ENCODE measurements around the gene PNKD. TPM values are rescaled to one million over a fixed set of nuclear protein-coding genes. Genes with fewer than 3 reads are reported as not detected.

The PNKD gene
- total and polyA plus RNA-seq, 10 of the 15 experiments (the other 5 are each of a cell fraction or from before 2014, with no cell fraction given) = 27.2 to 106 (median 61.3) TPM

- TF ChIP-seq EP300 (IDR thresholded peaks at IDR 0.05; ENCODE audit: borderline replicate concordance in 1 of 2, control insufficient read depth in 1 of 2, low read depth in 2 of 2, low read length in 2 of 2) (no peak), HCFC1 (IDR thresholded peaks at IDR 0.05; ENCODE audit: low read length) (no peak), SPI1 (IDR thresholded peaks at IDR 0.05; ENCODE audit: borderline replicate concordance, insufficient read depth, low read depth, low read length) (no peak), SREBF2 (IDR thresholded peaks at IDR 0.05; ENCODE audit: low read length) (no peak), NKRF (conservative IDR thresholded peaks at IDR 0.05) (no peak; the same call in 1 of the 2 replicates), CBFB (IDR thresholded peaks at IDR 0.05; ENCODE audit: low read depth) (no peak), POLR2AphosphoS5 (IDR thresholded peaks at IDR 0.05; ENCODE audit: low read length) (peak; percentile 83), ZBTB33 (IDR thresholded peaks at IDR 0.05) (no peak), BMI1 (IDR thresholded peaks at IDR 0.05; ENCODE audit: borderline replicate concordance) (no peak), POLR2A (IDR thresholded peaks at IDR 0.05; ENCODE audit: low read depth, low read length) (peak; percentile 92), PKNOX1 (IDR thresholded peaks at IDR 0.05) (no peak), STAT1 (conservative IDR thresholded peaks at IDR 0.05) (no peak), ZNF217 (IDR thresholded peaks at IDR 0.05) (no peak), CEBPB (IDR thresholded peaks at IDR 0.05; ENCODE audit: borderline replicate concordance in 1 of 2, low read depth in 2 of 2, low read length in 2 of 2) (no peak), BRCA1 (IDR thresholded peaks at IDR 0.05; ENCODE audit: low read depth, low read length) (no peak), NFYA (IDR thresholded peaks at IDR 0.05; ENCODE audit: borderline replicate concordance, low read depth, low read length) (no peak), ZBTB4 (CRISPR knock-in tag; IDR thresholded peaks at IDR 0.05) (no peak), SUZ12 (IDR thresholded peaks at IDR 0.05; ENCODE audit: unreplicated experiment) (no peak)
These were observed 97.3 kb downstream of the PNKD start (continued) for GRCh38 chr2:218367415-218368149.
